Mesenchymal stem cell (in vitro differentiated cells and primary cell): Measurements from ENCODE around the gene NKAIN4.

Experiments
- DNase-seq: peaks from one replicate; pipeline ENCODE4 v3.0.0-alpha.2; 2013
- H2AFZ ChIP-seq: one replicate; pipeline ENCODE4 v1.6.1; 2013; ENCODE audit warnings: low read depth, mild to moderate bottlenecking, control low read depth, inconsistent platforms, low read length, moderate library complexity
- H2AK5ac ChIP-seq: 2 replicates; pipeline ENCODE4 v1.6.1; 2013; ENCODE audit warnings: low read length, moderate library complexity, mild to moderate bottlenecking, inconsistent platforms; ENCODE audit not compliant: severe bottlenecking
- H2BK120ac ChIP-seq: one replicate; pipeline ENCODE4 v1.6.1; 2013; ENCODE audit warnings: low read depth, mild to moderate bottlenecking, inconsistent platforms, low read length, moderate library complexity
- H2BK12ac ChIP-seq, 2 experiments: one replicate each; pipeline ENCODE4 v1.6.1; 2013; ENCODE audit warnings: inconsistent platforms in 2 of 2, low read length in 2 of 2, mild to moderate bottlenecking in 2 of 2, moderate library complexity in 2 of 2, control low read depth in 1 of 2
- H2BK15ac ChIP-seq: one replicate; pipeline ENCODE4 v1.6.1; 2013; ENCODE audit warnings: mild to moderate bottlenecking, low read depth, inconsistent platforms; ENCODE audit not compliant: poor library complexity, severe bottlenecking
- H2BK5ac ChIP-seq: 2 replicates; pipeline ENCODE4 v1.6.1; 2013; ENCODE audit warnings: low read depth, mild to moderate bottlenecking, low read length, control low read depth, inconsistent platforms; ENCODE audit not compliant: poor library complexity, severe bottlenecking
- H3K14ac ChIP-seq, 2 experiments: one replicate each; pipeline ENCODE4 v1.6.1; 2013; ENCODE audit warnings: inconsistent platforms in 2 of 2, low read length in 2 of 2, control low read depth in 1 of 2, mild to moderate bottlenecking in 1 of 2, moderate library complexity in 1 of 2
- H3K18ac ChIP-seq, 2 experiments: one replicate each; pipeline ENCODE4 v1.6.1; 2013; ENCODE audit warnings: inconsistent platforms in 2 of 2, low read length in 2 of 2, control low read depth in 1 of 2, low read depth in 1 of 2, mild to moderate bottlenecking in 1 of 2
- H3K23ac ChIP-seq, 2 experiments: one replicate each; pipeline ENCODE4 v1.6.1; 2013; ENCODE audit warnings: inconsistent platforms in 2 of 2, low read length in 2 of 2, mild to moderate bottlenecking in 2 of 2, moderate library complexity in 2 of 2, control low read depth in 1 of 2
- H3K27ac ChIP-seq: 2 replicates; pipeline ENCODE4 v1.5.1; 2013; ENCODE audit warnings: mild to moderate bottlenecking, moderate library complexity, low read length, control low read depth, inconsistent platforms; ENCODE audit not compliant: poor library complexity, severe bottlenecking
- H3K27me3 ChIP-seq, 2 experiments: 2 replicates each; pipeline versions ENCODE4 v1.6.1 to v1.7.0; 2013; ENCODE audit warnings: low read length in 2 of 2, mild to moderate bottlenecking in 2 of 2, moderate library complexity in 2 of 2, control low read depth in 1 of 2, inconsistent platforms in 1 of 2; ENCODE audit not compliant: control insufficient read depth in 1 of 2, insufficient read depth in 1 of 2
- H3K36me3 ChIP-seq, 2 experiments: 2 replicates each; pipeline versions ENCODE4 v1.6.1 to v1.7.0; 2013; ENCODE audit warnings: low read length in 2 of 2, control low read depth in 1 of 2, inconsistent platforms in 1 of 2, low read depth in 1 of 2, mild to moderate bottlenecking in 1 of 2; ENCODE audit not compliant: insufficient read depth in 2 of 2, control insufficient read depth in 1 of 2
- H3K4ac ChIP-seq, 2 experiments: one replicate each; pipeline ENCODE4 v1.6.1; 2013; ENCODE audit warnings: inconsistent platforms in 2 of 2, low read length in 2 of 2, mild to moderate bottlenecking in 2 of 2, moderate library complexity in 2 of 2, control low read depth in 1 of 2, low read depth in 1 of 2
- H3K4me1 ChIP-seq: 2 replicates; pipeline ENCODE4 v1.6.1; 2013; ENCODE audit warnings: low read depth, low read length, control low read depth; ENCODE audit not compliant: control insufficient read depth, insufficient read depth
- H3K4me2 ChIP-seq: 2 replicates; pipeline ENCODE4 v1.6.1; 2013; ENCODE audit warnings: low read length, mild to moderate bottlenecking, inconsistent platforms; ENCODE audit not compliant: poor library complexity, severe bottlenecking
- H3K4me3 ChIP-seq, 2 experiments: 2 replicates each; pipeline versions ENCODE4 v1.5.1 to v1.7.0; 2013; ENCODE audit warnings: low read length in 2 of 2, mild to moderate bottlenecking in 2 of 2, control low read depth in 1 of 2, low read depth in 1 of 2; ENCODE audit not compliant: insufficient read depth in 1 of 2
- H3K79me1 ChIP-seq: replicated peaks from 2 replicates; pipeline ENCODE4 v1.6.1; 2013; ENCODE audit warnings: mild to moderate bottlenecking, control low read depth, low read length, inconsistent platforms; ENCODE audit not compliant: poor library complexity, severe bottlenecking
- H3K9ac ChIP-seq: 2 replicates; pipeline ENCODE4 v1.7.0; 2013; ENCODE audit warnings: mild to moderate bottlenecking, low read length, moderate library complexity
- H3K9me3 ChIP-seq: 2 replicates; pipeline ENCODE4 v1.7.0; 2013; ENCODE audit warnings: mild to moderate bottlenecking, low read length; ENCODE audit not compliant: control insufficient read depth
- H4K8ac ChIP-seq: one replicate; pipeline ENCODE4 v1.6.1; 2013; ENCODE audit warnings: inconsistent platforms, mild to moderate bottlenecking, low read length, moderate library complexity
- H4K91ac ChIP-seq: one replicate; pipeline ENCODE4 v1.6.1; 2013; ENCODE audit warnings: mild to moderate bottlenecking, low read length, inconsistent platforms
- WGBS: methylation state at CpG from one replicate; pipeline ENCODE4 v1.1.7; 2013; ENCODE audit warnings: mixed read lengths; 5-methylcytosine and 5-hydroxymethylcytosine counted together

NKAIN4 gene

GRCh38 chr20:63290677-63291472 is 36.6 kb upstream of the NKAIN4 start:
- peak overlapping the region in 1 of 2 experiments; percentile 30 for H3K4ac ChIP-seq
- H2BK15ac ChIP-seq: no peak overlapping the region
- H3K27me3 ChIP-seq: peaks cover 11 to 39% of the 10 kb centered on the region in 2 experiments
- H3K4me2 ChIP-seq: no peak overlapping the region
- H3K14ac ChIP-seq: no peak overlapping the region
- no peak overlapping the region for H3K18ac ChIP-seq
- H3K23ac ChIP-seq: no peak overlapping the region
- no peak overlapping the region for H2AFZ ChIP-seq
- peaks cover 28% of the 10 kb centered on the region for H3K4me1 ChIP-seq
- H2BK5ac ChIP-seq: no peak overlapping the region
- no peak overlapping the region for H2BK120ac ChIP-seq
- no peak overlapping the region for H4K91ac ChIP-seq
- H3K9ac ChIP-seq: no peak overlapping the region
- H4K8ac ChIP-seq: no peak overlapping the region
- peak overlapping the region in 1 of 2 experiments; percentile 15 for H2BK12ac ChIP-seq
- peaks cover 14% of the 10 kb centered on the region for H3K79me1 ChIP-seq
- peak; percentile 46 for DNase-seq
- WGBS: 57% methylated on average over 25 of the region's 26 CpGs
- H3K9me3 ChIP-seq: no peaks in the 10 kb centered on the region
- no peak overlapping the region for H3K27ac ChIP-seq
- no peak overlapping the region for H2AK5ac ChIP-seq
- H3K36me3 ChIP-seq: peaks cover 34 to 60% of the 10 kb centered on the region in 2 experiments
- no peak overlapping the region for H3K4me3 ChIP-seq

- Histone ChIP-seq H3K14ac (no peak overlapping the region), H3K9ac (no peak overlapping the region), H3K4ac (no peak overlapping the region), H4K8ac (no peak overlapping the region), H3K4me2 (no peak overlapping the region), H3K27ac (no peak overlapping the region), H3K18ac (no peak overlapping the region), H2BK15ac (no peak overlapping the region), H2AFZ (no peak overlapping the region), H3K36me3 (peaks cover 40 to 67% of the 10 kb centered on the region in 2 experiments), H2BK120ac (no peak overlapping the region), H3K79me1 (peaks cover 16% of the 10 kb centered on the region), H3K23ac (no peak overlapping the region), H3K9me3 (no peaks in the 10 kb centered on the region), H2BK5ac (no peak overlapping the region), H2BK12ac (no peak overlapping the region), H2AK5ac (no peak overlapping the region), H3K4me3 (no peak overlapping the region), H3K27me3 (peaks cover 4 to 32% of the 10 kb centered on the region in 2 experiments), H4K91ac (no peak overlapping the region), H3K4me1 (peaks cover 27% of the 10 kb centered on the region)
- WGBS: 93% methylated on average over 17 of the region's 17 CpGs
- DNase-seq: no peak
These were observed 35.9 kb upstream of the NKAIN4 start for GRCh38 chr20:63290136-63290676.

GRCh38 chr20:63289311-63290135 is 35.3 kb upstream of the NKAIN4 start:
- Histone ChIP-seq H3K79me1 (peaks cover 21% of the 10 kb centered on the region), H4K8ac (no peak overlapping the region), H3K36me3 (peaks cover 45 to 74% of the 10 kb centered on the region in 2 experiments), H3K14ac (no peak overlapping the region), H3K18ac (no peak overlapping the region), H3K4ac (no peak overlapping the region), H2AFZ (no peak overlapping the region), H2BK5ac (no peak overlapping the region), H3K27me3 (peaks cover 0 to 25% of the 10 kb centered on the region in 2 experiments), H3K9ac (no peak overlapping the region), H3K4me1 (peaks cover 29% of the 10 kb centered on the region), H3K27ac (no peak overlapping the region), H2BK15ac (no peak overlapping the region), H3K4me2 (no peak overlapping the region), H2AK5ac (no peak overlapping the region), H3K9me3 (no peaks in the 10 kb centered on the region), H2BK12ac (no peak overlapping the region), H2BK120ac (no peak overlapping the region), H4K91ac (no peak overlapping the region), H3K23ac (no peak overlapping the region), H3K4me3 (no peak overlapping the region)
- DNase-seq: no peak
- WGBS: 92% methylated on average over 23 of the region's 25 CpGs
